HFFc6 (cell line): ENCODE data around the gene NR2E3. TPM values are rescaled to one million over a fixed set of nuclear protein-coding genes. Genes with fewer than 3 reads are reported as not detected.

Source experiments
- DNase-seq: peaks from one replicate; pipeline ENCODE4 v3.0.0-alpha.2; 2018
- H3K27ac Mint-ChIP-seq: 2 replicates; pipeline ENCODE4 v1.8.0; 2020; ENCODE audit warnings: mild to moderate bottlenecking, mixed read lengths
- H3K27me3 Mint-ChIP-seq: 2 replicates; pipeline ENCODE4 v1.8.0; 2021; ENCODE audit warnings: mild to moderate bottlenecking, moderate library complexity, mixed read lengths; ENCODE audit not compliant: insufficient read depth
- H3K36me3 Mint-ChIP-seq: 2 replicates; pipeline ENCODE4 v1.8.0; 2021; ENCODE audit warnings: low read depth, mixed read lengths
- H3K4me1 Mint-ChIP-seq: 2 replicates; pipeline ENCODE4 v1.8.0; 2020; ENCODE audit warnings: low read depth, mixed read lengths
- H3K4me3 Mint-ChIP-seq: 2 replicates; pipeline ENCODE4 v1.8.0; 2020; ENCODE audit warnings: mild to moderate bottlenecking, moderate library complexity, mixed read lengths
- H3K9me3 Mint-ChIP-seq: 2 replicates; pipeline ENCODE4 v1.8.0; 2020; ENCODE audit warnings: mild to moderate bottlenecking, mixed read lengths
- CTCF ChIP-seq: fragments of 200-600 bp; sonication (generic); IDR thresholded peaks from 2 replicates; pipeline ENCODE4 v1.5.0; 2021; ENCODE audit warnings: antibody characterized with exemption, mild to moderate bottlenecking
- total RNA-seq, 6 experiments: library from RNA; stranded (reverse); fragmentation: NEBNext Ultra II Directional; extraction: Animal tissue kit (Norgen Biotek cat#: 25700); gene quantifications; 2 replicates in 1 of 6; 3 replicates in 5 of 6; pipeline ENCODE4 v1.2.3, GENCODE V29; 2021

NR2E3 gene
- total RNA-seq, 6 experiments from 2014 or later = not detected

- Mint-ChIP-seq H3K27ac (peak overlapping the region; percentile 9; the same call in 1 of the 2 replicates), H3K9me3 (no peaks in the 10 kb centered on the region), H3K4me3 (peak overlapping the region; percentile 20; the same call in 1 of the 2 replicates), H3K36me3 (no peaks in the 10 kb centered on the region), H3K27me3 (peaks cover 7% of the 10 kb centered on the region), H3K4me1 (peaks cover 38% of the 10 kb centered on the region)
- no peak for TF ChIP-seq CTCF
- DNase-seq = peak; percentile 23
Observed at GRCh38 chr15:71781179-71781964, 29.0 kb upstream of the NR2E3 start.

GRCh38 chr15:71781965-71782265 lies 28.4 kb upstream of the NR2E3 start:
- no peaks in the 10 kb centered on the region for H3K36me3 Mint-ChIP-seq
- no peak overlapping the region for H3K27ac Mint-ChIP-seq
- H3K27me3 Mint-ChIP-seq = peaks cover 8% of the 10 kb centered on the region
- no peak overlapping the region for H3K4me3 Mint-ChIP-seq
- no peaks in the 10 kb centered on the region for H3K9me3 Mint-ChIP-seq
- TF ChIP-seq CTCF = no peak
- peaks cover 34% of the 10 kb centered on the region for H3K4me1 Mint-ChIP-seq
- no peak for DNase-seq

GRCh38 chr15:71782422-71783165 lies 27.8 kb upstream of the NR2E3 start:
- no peak for DNase-seq
- TF ChIP-seq CTCF = no peak
- Mint-ChIP-seq H3K27me3 (peaks cover 8% of the 10 kb centered on the region), H3K27ac (no peak overlapping the region), H3K4me3 (no peak overlapping the region), H3K36me3 (no peaks in the 10 kb centered on the region), H3K4me1 (peaks cover 34% of the 10 kb centered on the region), H3K9me3 (no peaks in the 10 kb centered on the region)

GRCh38 chr15:71784719-71785118 lies 25.6 kb upstream of the NR2E3 start:
- no peak overlapping the region for H3K4me3 Mint-ChIP-seq
- DNase-seq = no peak
- peaks cover 11% of the 10 kb centered on the region for H3K27me3 Mint-ChIP-seq
- H3K4me1 Mint-ChIP-seq = peaks cover 28% of the 10 kb centered on the region
- TF ChIP-seq CTCF = peak; percentile 66
- no peak overlapping the region for H3K27ac Mint-ChIP-seq
- H3K36me3 Mint-ChIP-seq = no peaks in the 10 kb centered on the region
- no peaks in the 10 kb centered on the region for H3K9me3 Mint-ChIP-seq

- no peak overlapping the region for H3K27ac Mint-ChIP-seq
- H3K9me3 Mint-ChIP-seq = no peaks in the 10 kb centered on the region
Observed at GRCh38 chr15:71785996-71786395, 24.4 kb upstream of the NR2E3 start.

More at GRCh38 chr15:71785996-71786395, 24.4 kb upstream of the NR2E3 start:
- DNase-seq = no peak
- TF ChIP-seq CTCF = no peak
- Mint-ChIP-seq H3K36me3 (no peaks in the 10 kb centered on the region), H3K4me1 (peaks cover 28% of the 10 kb centered on the region), H3K4me3 (no peak overlapping the region), H3K27me3 (peaks cover 14% of the 10 kb centered on the region)
